Mucosa of rectum (tissue), 2 donors: Measurements from ENCODE around the gene TEX101.
"Not testable (repeated sequence)": the region's sequence is repeated elsewhere in the genome, so short reads cannot be mapped to it uniquely, and the experiment has no call there.

ENCODE experiments used
- H3K27ac ChIP-seq, 2 donors: one replicate each; pipeline ENCODE4 v1.7.0; 2013; ENCODE audit warnings: inconsistent platforms in 2 of 2, low read depth in 2 of 2, low read length in 2 of 2
- H3K27me3 ChIP-seq, 2 donors: one replicate each; pipeline ENCODE4 v1.7.0; 2013; ENCODE audit warnings: low read length in 2 of 2; ENCODE audit not compliant: control insufficient read depth in 2 of 2, insufficient read depth in 2 of 2
- H3K36me3 ChIP-seq, 2 donors: one replicate each; pipeline ENCODE4 v1.7.0; 2013; ENCODE audit warnings: low read length in 2 of 2; ENCODE audit not compliant: control insufficient read depth in 2 of 2, insufficient read depth in 2 of 2
- H3K4me1 ChIP-seq, 2 donors: one replicate each; pipeline ENCODE4 v1.7.0; 2013; ENCODE audit warnings: low read length in 2 of 2, mild to moderate bottlenecking in 1 of 2; ENCODE audit not compliant: control insufficient read depth in 2 of 2, insufficient read depth in 2 of 2
- H3K4me3 ChIP-seq, 2 donors: one replicate each; pipeline ENCODE4 v1.7.0; 2013; ENCODE audit warnings: low read length in 2 of 2
- H3K9ac ChIP-seq, 2 donors: one replicate each; pipeline ENCODE4 v1.7.0; 2013; ENCODE audit warnings: low read length in 2 of 2, low read depth in 1 of 2, mild to moderate bottlenecking in 1 of 2
- H3K9me3 ChIP-seq, 2 donors: one replicate each; pipeline ENCODE4 v1.7.0; 2013; ENCODE audit warnings: low read length in 2 of 2; ENCODE audit not compliant: control insufficient read depth in 2 of 2
- donor health status: healthy.
- donor health status: Normal muscosa, but diverticular disease.

Gene TEX101

GRCh38 chr19:43414554-43414953 is at the start of gene TEX101:
TSS of gene TEX101 (plus strand) at chr19:43414890. CDS start at chr19:43415920, 1,030 bp downstream.
- Histone ChIP-seq H3K27ac (no peak within 1 kb of the TSS), H3K4me1 (peaks cover 0 to 5% of the 10 kb centered on the region in 2 donors), H3K27me3 (no peaks in the 10 kb centered on the region), H3K4me3 (no peak within 1 kb of the TSS), H3K9me3 (no peaks in the 10 kb centered on the region), H3K9ac (no peak within 1 kb of the TSS), H3K36me3 (no peaks in the 10 kb centered on the region)

GRCh38 chr19:43365677-43366076 is 49.0 kb upstream of the TEX101 start:
- not testable (repeated sequence) for H3K27me3 ChIP-seq, H3K36me3 ChIP-seq, H3K27ac ChIP-seq, H3K9ac ChIP-seq, H3K9me3 ChIP-seq, H3K4me3 ChIP-seq
- peaks cover 7 to 15% of the 10 kb centered on the region in 2 donors for H3K4me1 ChIP-seq

GRCh38 chr19:43367822-43368221 is 46.9 kb upstream of the TEX101 start:
- Histone ChIP-seq H3K4me1 (peaks cover under 1 to 5% of the 10 kb centered on the region in 2 donors), H3K27ac (no peak overlapping the region), H3K36me3 (no peaks in the 10 kb centered on the region), H3K9ac (no peak overlapping the region), H3K27me3 (no peaks in the 10 kb centered on the region), H3K9me3 (no peaks in the 10 kb centered on the region), H3K4me3 (no peak overlapping the region)

- not testable (repeated sequence) for H3K4me3 ChIP-seq, H3K27me3 ChIP-seq, H3K9me3 ChIP-seq, H3K4me1 ChIP-seq, H3K36me3 ChIP-seq, H3K9ac ChIP-seq, H3K27ac ChIP-seq
Measured at GRCh38 chr19:43368897-43369296, 45.8 kb upstream of the TEX101 start.

DNA sequence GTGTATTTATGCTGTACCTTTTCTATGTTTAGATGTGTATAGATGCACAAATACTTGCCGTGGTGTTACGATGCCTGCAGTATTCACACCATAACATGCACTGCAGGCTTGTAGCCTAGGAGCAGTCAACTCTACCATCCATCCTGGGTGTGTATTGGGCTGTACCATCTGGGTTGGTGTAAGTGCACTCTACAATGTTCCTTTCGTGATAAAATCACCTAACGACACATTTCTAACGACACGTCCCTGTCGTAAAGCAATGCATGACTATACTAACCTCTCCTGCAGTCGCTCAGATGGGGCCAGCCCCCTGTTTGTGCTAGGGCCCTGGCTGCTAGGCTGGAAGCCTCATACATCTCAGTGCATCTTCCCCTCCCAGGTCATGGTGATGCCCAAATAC is 42.8 kb upstream of the TEX101 start:
- no peak overlapping the region for H3K9ac ChIP-seq
- H3K27me3 ChIP-seq = no peaks in the 10 kb centered on the region
- H3K4me1 ChIP-seq = no peaks in the 10 kb centered on the region
- H3K36me3 ChIP-seq = no peaks in the 10 kb centered on the region
- no peaks in the 10 kb centered on the region for H3K9me3 ChIP-seq
- H3K4me3 ChIP-seq = no peak overlapping the region
- H3K27ac ChIP-seq = no peak overlapping the region

DNA sequence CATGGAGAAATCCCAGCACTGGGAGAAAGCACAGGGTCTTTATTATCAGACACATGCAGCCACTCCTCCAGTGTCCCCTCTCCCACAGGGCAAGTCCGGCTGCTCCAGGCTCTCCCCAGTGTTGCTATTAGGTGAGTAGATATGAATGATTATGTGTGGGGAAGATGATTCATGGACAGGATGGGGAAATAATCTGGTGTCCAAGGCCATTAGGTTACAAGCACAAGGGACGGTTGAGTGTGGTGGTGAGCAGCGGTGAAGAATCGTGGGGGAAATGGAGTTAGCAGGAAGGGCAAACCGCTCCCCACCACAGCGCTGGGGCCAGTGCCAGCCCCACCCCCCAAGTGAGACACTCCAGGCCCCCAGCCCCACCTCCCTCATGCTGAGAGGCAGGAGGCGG is 42.2 kb upstream of the TEX101 start:
- no peaks in the 10 kb centered on the region for H3K27me3 ChIP-seq
- no peaks in the 10 kb centered on the region for H3K4me1 ChIP-seq
- H3K36me3 ChIP-seq = no peaks in the 10 kb centered on the region
- H3K9me3 ChIP-seq = no peaks in the 10 kb centered on the region
- no peak overlapping the region for H3K4me3 ChIP-seq
- no peak overlapping the region for H3K27ac ChIP-seq
- no peak overlapping the region for H3K9ac ChIP-seq

DNA sequence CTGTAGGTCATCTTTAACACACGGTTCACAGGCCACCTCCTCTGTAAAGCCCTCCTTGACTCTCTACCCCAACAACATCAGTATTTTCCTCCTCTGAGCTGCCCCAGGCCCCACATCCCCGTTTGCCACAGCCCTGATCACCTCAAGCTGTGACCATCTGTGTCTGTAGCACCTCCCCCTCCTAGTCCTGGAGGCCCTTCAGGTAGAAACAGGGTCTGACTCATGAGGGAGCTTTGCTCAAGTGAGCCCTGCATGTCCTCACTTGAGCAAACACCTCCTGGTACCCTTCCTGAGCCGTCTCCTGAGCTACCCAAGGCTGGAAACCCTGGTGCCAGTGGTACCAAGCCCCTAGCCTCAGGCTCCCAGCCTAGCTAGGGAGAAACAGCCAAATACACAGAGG is 37.1 kb upstream of the TEX101 start:
- not testable (repeated sequence) for H3K9me3 ChIP-seq, H3K27ac ChIP-seq, H3K4me1 ChIP-seq, H3K4me3 ChIP-seq, H3K36me3 ChIP-seq, H3K27me3 ChIP-seq, H3K9ac ChIP-seq

- H3K27me3 ChIP-seq = no peaks in the 10 kb centered on the region
- H3K9ac ChIP-seq = no peak overlapping the region
Measured at GRCh38 chr19:43380008-43380407, 34.7 kb upstream of the TEX101 start.

DNA sequence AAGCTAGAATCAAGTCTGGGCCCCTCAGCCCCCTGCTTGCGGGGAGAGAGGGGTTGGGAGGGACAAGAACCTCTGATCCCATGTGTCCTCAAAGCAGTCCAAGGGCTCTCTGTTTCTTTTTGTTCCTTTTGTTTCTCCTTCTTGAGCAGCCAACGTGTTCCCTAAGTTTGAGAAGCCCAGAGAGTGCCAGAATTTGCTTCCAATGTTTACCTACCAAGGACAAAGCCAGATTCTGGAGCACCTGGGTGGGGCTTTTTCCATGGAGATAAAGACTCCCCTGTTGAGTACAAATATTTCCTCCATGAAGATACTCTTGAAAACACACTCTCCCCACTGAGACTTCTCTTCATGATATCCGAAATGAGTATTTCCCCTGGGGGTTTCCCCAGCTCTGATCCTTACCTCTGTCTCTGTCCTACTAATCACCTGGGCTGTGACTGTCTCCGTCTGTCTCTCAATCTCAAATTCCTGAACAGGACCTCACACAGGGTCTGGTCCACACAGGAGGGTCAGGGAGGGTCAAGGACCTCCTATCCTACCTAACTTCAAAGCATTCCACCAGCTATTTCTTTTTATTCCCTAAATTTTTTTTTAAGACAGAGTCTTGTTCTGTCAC is 33.8 kb upstream of the TEX101 start:
- Histone ChIP-seq H3K9ac (no peak overlapping the region), H3K4me3 (no peak overlapping the region), H3K36me3 (no peaks in the 10 kb centered on the region), H3K27ac (no peak overlapping the region), H3K27me3 (no peaks in the 10 kb centered on the region), H3K9me3 (no peaks in the 10 kb centered on the region), H3K4me1 (peaks cover 0 to 9% of the 10 kb centered on the region in 2 donors)

More at GRCh38 chr19:43380008-43380407, 34.7 kb upstream of the TEX101 start:
- no peaks in the 10 kb centered on the region for H3K36me3 ChIP-seq
- no peak overlapping the region for H3K4me3 ChIP-seq
- H3K9me3 ChIP-seq = no peaks in the 10 kb centered on the region
- H3K27ac ChIP-seq = no peak overlapping the region
- H3K4me1 ChIP-seq = peaks cover 0 to 9% of the 10 kb centered on the region in 2 donors

DNA sequence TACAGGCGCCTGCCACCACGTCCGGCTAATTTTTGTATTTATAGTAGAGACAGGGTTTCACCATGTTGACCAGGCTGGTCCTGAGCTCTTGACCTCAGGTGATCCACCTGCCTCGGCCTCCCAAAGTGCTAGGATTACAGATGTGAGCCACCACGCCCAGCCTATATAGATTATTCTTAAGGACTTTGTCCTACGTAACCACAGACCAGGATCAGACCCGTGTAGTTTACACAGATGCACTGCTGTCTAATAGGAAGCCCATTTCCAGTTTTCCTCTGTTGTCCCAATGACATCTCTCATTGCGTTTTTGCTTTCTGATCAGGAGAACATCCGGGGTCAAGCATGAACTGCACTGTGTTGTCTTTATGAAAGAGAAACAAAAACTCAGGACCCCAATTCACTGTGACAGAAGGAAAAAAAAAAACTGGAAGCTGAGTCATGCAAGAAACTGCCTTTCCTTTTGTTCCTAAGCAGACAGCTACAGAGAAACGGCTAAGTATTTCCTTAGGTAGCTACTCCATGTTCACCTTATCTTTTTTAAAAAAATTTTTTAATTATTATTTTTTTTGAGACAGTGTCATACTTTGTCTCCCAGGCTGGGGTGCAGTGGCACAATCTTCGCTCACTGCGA is 32.0 kb upstream of the TEX101 start:
- H3K36me3 ChIP-seq, H3K27ac ChIP-seq: not testable (repeated sequence)

More for the DNA sequence above, 32.0 kb upstream of the TEX101 start:
- not testable (repeated sequence) for H3K27me3 ChIP-seq, H3K9ac ChIP-seq, H3K9me3 ChIP-seq, H3K4me3 ChIP-seq, H3K4me1 ChIP-seq
